Measurements from ENCODE around the gene ZNF544.

- TF ChIP-seq CTCF (IDR thresholded peaks at IDR 0.05) = no peak
- no peak for TF ChIP-seq EZH2 (IDR thresholded peaks at IDR 0.05; ENCODE audit: borderline replicate concordance, insufficient read depth, low read depth, low read length, poor library complexity, severe bottlenecking)
These were observed 39.6 kb downstream of the ZNF544 start for GRCh38 chr19:58268344-58268743.
